HepG2 (cell line): Measurements from ENCODE around the gene DRC7. TPM values are rescaled to one million over a fixed set of nuclear protein-coding genes. Genes with fewer than 3 reads are reported as not detected.

Source experiments
- FLYWCH1 ChIP-seq: sonication (generic); formaldehyde crosslinking; IDR thresholded peaks from 2 replicates; pipeline ENCODE4 v1.8.1; 2023; ENCODE audit warnings: mild to moderate bottlenecking, missing genetic modification reagents
- ISX ChIP-seq: sonication (generic); formaldehyde crosslinking; conservative IDR thresholded peaks from 2 replicates; pipeline ENCODE4 v1.5.0; 2020; ENCODE audit warnings: missing genetic modification reagents
- NFYB ChIP-seq: sonication (generic); formaldehyde crosslinking; IDR thresholded peaks from 2 replicates; pipeline ENCODE4 v1.4.0; 2020; ENCODE audit warnings: missing genetic modification reagents
- NR2F2 ChIP-seq: IDR thresholded peaks from 2 replicates; pipeline ENCODE4 v1.6.1; 2012; ENCODE audit warnings: low read depth, inconsistent platforms, borderline replicate concordance
- PCBP1 ChIP-seq: fragments of 200-400 bp; formaldehyde crosslinking; IDR thresholded peaks from 2 replicates; pipeline ENCODE4 v1.6.1; 2017; ENCODE audit warnings: mild to moderate bottlenecking, low read depth, low read length, borderline replicate concordance
- PRMT3 ChIP-seq: sonication (generic); formaldehyde crosslinking; IDR thresholded peaks from 2 replicates; pipeline ENCODE4 v1.8.1; 2022; ENCODE audit warnings: low read depth, mild to moderate bottlenecking, moderate library complexity, missing genetic modification reagents, borderline replicate concordance
- SMAD1 ChIP-seq: sonication (generic); formaldehyde crosslinking; IDR thresholded peaks from 2 replicates; pipeline ENCODE4 v1.4.0; 2020; ENCODE audit warnings: missing genetic modification reagents, low read depth, mild to moderate bottlenecking, borderline replicate concordance
- SMAD9 ChIP-seq: sonication (generic); formaldehyde crosslinking; IDR thresholded peaks from 2 replicates; pipeline ENCODE4 v1.5.1; 2020; ENCODE audit warnings: mild to moderate bottlenecking, missing genetic modification reagents
- SRSF1 ChIP-seq: fragments of 200-400 bp; formaldehyde crosslinking; optimal IDR thresholded peaks from 2 replicates; pipeline ENCODE3; 2017; ENCODE audit warnings: mild to moderate bottlenecking, low read depth, low read length, moderate library complexity
- YEATS2 ChIP-seq: sonication (generic); formaldehyde crosslinking; IDR thresholded peaks from 2 replicates; pipeline ENCODE4 v1.4.0; 2020; ENCODE audit warnings: missing genetic modification reagents, borderline replicate concordance
- ZBTB7A ChIP-seq: sonication (generic); formaldehyde crosslinking; IDR thresholded peaks from 2 replicates; pipeline ENCODE4 v1.8.0; 2022; ENCODE audit warnings: mild to moderate bottlenecking, missing genetic modification reagents
- ZFP36L1 ChIP-seq: sonication (generic); formaldehyde crosslinking; IDR thresholded peaks from 2 replicates; pipeline ENCODE4 v1.8.0; 2022; ENCODE audit warnings: mild to moderate bottlenecking, missing genetic modification reagents, moderate library complexity
- ZNF354B ChIP-seq: sonication (generic); formaldehyde crosslinking; IDR thresholded peaks from 2 replicates; pipeline ENCODE4 v1.8.0; 2022; ENCODE audit warnings: mild to moderate bottlenecking, missing genetic modification reagents
- ZNF552 ChIP-seq: sonication (generic); formaldehyde crosslinking; IDR thresholded peaks from 2 replicates; pipeline ENCODE4 v1.9.0; 2022; ENCODE audit warnings: missing genetic modification reagents, mild to moderate bottlenecking, borderline replicate concordance
- ZNF616 ChIP-seq: sonication (generic); formaldehyde crosslinking; IDR thresholded peaks from 2 replicates; pipeline ENCODE4 v1.5.0; 2020; ENCODE audit warnings: low read depth, mild to moderate bottlenecking, missing genetic modification reagents
- ZNF670 ChIP-seq: sonication (generic); formaldehyde crosslinking; IDR thresholded peaks from 2 replicates; pipeline ENCODE4 v1.8.0; 2022; ENCODE audit warnings: mild to moderate bottlenecking, missing genetic modification reagents, borderline replicate concordance
- ZNF724P ChIP-seq: sonication (generic); formaldehyde crosslinking; IDR thresholded peaks from 2 replicates; pipeline ENCODE4 v1.8.0; 2022; ENCODE audit warnings: missing genetic modification reagents, borderline replicate concordance
- polyA plus RNA-seq, 8 experiments: library from polyadenylated mRNA; depleted of rRNA in 3 of 8; stranded (reverse) in 7 of 8; unstranded in 1 of 8; fragments of >200 nt; fragmentation: Illumina TruSeq in 4 of 8; extraction: Trizol in 4 of 8; gene quantifications; 2 replicates each; pipeline versions ENCODE4 v1.2.1 to v1.2.3, GENCODE V29; 2011 to 2016; ENCODE audit warnings: low read depth in 4 of 8, missing spikeins in 1 of 8, mixed read lengths in 1 of 8; ENCODE audit not compliant: insufficient read depth in 1 of 8
- total RNA-seq, 5 experiments: library from RNA; depleted of rRNA; stranded (reverse); fragments of >200 nt; fragmentation: Illumina TruSeq; extraction: Trizol; gene quantifications; 2 replicates each; pipeline ENCODE4 v1.2.3, GENCODE V29; 2016; ENCODE audit warnings: low read depth in 1 of 5
- TF ChIP-seq, protein P1 (sequence below): sonication (generic); formaldehyde crosslinking; IDR thresholded peaks from 2 replicates; pipeline ENCODE4 v1.8.0; 2022; ENCODE audit warnings: mild to moderate bottlenecking, missing genetic modification reagents; ENCODE audit not compliant: insufficient replicate concordance
- TF ChIP-seq, protein P2 (sequence below): sonication (generic); formaldehyde crosslinking; IDR thresholded peaks from 2 replicates; pipeline ENCODE4 v1.8.1; 2023; ENCODE audit warnings: missing genetic modification reagents, mild to moderate bottlenecking, borderline replicate concordance
- TF ChIP-seq, protein P3 (sequence below): sonication (generic); formaldehyde crosslinking; IDR thresholded peaks from 2 replicates; pipeline ENCODE4 v1.4.0; 2020; ENCODE audit warnings: missing genetic modification reagents
- TF ChIP-seq, protein P4 (sequence below): sonication (generic); formaldehyde crosslinking; IDR thresholded peaks from 2 replicates; pipeline ENCODE4 v1.5.0; 2020; ENCODE audit warnings: mild to moderate bottlenecking, missing genetic modification reagents
- TF ChIP-seq, protein P5 (sequence below): IDR thresholded peaks from 2 replicates; pipeline ENCODE4 v1.4.0; 2020; ENCODE audit warnings: mild to moderate bottlenecking, missing genetic modification reagents

Gene DRC7
- total and polyA plus RNA-seq, 2 of the 13 experiments (the other 11 are each of a cell fraction or from before 2014, with no cell fraction given), result 2.7 to 3.4 TPM

DNA sequence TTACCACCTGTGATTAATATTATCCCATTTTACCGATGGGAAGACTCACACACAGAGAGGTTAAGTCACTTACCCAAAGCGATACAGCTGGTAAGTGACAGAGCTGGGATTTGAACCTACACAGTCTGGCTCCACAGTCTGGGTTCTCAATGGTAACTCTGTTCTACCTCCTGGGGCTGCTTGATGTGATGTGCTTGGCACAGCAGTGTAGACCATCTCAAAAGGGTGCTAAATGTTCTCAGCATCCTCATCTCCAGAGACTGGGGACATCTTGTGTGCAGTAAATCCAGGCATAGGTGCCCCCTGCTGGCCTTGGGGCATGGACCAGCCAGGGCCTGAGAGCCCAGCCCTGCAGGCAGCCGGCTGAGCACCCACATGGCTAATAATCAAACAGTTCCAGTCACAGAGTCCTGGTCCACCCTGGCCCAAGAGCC is 25.6 kb downstream of the DRC7 start (continued):
- TF ChIP-seq, protein P1, sequence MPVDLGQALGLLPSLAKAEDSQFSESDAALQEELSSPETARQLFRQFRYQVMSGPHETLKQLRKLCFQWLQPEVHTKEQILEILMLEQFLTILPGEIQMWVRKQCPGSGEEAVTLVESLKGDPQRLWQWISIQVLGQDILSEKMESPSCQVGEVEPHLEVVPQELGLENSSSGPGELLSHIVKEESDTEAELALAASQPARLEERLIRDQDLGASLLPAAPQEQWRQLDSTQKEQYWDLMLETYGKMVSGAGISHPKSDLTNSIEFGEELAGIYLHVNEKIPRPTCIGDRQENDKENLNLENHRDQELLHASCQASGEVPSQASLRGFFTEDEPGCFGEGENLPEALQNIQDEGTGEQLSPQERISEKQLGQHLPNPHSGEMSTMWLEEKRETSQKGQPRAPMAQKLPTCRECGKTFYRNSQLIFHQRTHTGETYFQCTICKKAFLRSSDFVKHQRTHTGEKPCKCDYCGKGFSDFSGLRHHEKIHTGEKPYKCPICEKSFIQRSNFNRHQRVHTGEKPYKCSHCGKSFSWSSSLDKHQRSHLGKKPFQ (CRISPR knock-in tag), result no peak
- TF ChIP-seq ZNF670 (CRISPR knock-in tag), result no peak
- no peak for TF ChIP-seq ZNF354B
- TF ChIP-seq, protein P2, sequence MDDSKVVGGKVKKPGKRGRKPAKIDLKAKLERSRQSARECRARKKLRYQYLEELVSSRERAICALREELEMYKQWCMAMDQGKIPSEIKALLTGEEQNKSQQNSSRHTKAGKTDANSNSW (CRISPR knock-in tag), result 0 out of 2 replicates have a peak, but pooled peaks have one; percentile 32
- no peak for TF ChIP-seq ZBTB7A (CRISPR knock-in tag)
- no peak for TF ChIP-seq ZNF616 (CRISPR knock-in tag)
- no peak for TF ChIP-seq ZNF724P (CRISPR knock-in tag)
- TF ChIP-seq, protein P3, sequence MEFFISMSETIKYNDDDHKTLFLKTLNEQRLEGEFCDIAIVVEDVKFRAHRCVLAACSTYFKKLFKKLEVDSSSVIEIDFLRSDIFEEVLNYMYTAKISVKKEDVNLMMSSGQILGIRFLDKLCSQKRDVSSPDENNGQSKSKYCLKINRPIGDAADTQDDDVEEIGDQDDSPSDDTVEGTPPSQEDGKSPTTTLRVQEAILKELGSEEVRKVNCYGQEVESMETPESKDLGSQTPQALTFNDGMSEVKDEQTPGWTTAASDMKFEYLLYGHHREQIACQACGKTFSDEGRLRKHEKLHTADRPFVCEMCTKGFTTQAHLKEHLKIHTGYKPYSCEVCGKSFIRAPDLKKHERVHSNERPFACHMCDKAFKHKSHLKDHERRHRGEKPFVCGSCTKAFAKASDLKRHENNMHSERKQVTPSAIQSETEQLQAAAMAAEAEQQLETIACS, result no peak
- no peak for TF ChIP-seq SRSF1
- peak; percentile 62; the same call in 1 of the 2 replicates for TF ChIP-seq YEATS2 (CRISPR knock-in tag)
- TF ChIP-seq PCBP1, result no peak
- no peak for TF ChIP-seq ZFP36L1
- no peak for TF ChIP-seq NFYB (CRISPR knock-in tag)
- no peak for TF ChIP-seq FLYWCH1 (CRISPR knock-in tag)
- no peak for TF ChIP-seq SMAD1
- no peak; the same call in 1 of the 2 replicates for TF ChIP-seq PRMT3 (CRISPR knock-in tag)
- no peak for TF ChIP-seq ZNF552
- TF ChIP-seq, protein P4, sequence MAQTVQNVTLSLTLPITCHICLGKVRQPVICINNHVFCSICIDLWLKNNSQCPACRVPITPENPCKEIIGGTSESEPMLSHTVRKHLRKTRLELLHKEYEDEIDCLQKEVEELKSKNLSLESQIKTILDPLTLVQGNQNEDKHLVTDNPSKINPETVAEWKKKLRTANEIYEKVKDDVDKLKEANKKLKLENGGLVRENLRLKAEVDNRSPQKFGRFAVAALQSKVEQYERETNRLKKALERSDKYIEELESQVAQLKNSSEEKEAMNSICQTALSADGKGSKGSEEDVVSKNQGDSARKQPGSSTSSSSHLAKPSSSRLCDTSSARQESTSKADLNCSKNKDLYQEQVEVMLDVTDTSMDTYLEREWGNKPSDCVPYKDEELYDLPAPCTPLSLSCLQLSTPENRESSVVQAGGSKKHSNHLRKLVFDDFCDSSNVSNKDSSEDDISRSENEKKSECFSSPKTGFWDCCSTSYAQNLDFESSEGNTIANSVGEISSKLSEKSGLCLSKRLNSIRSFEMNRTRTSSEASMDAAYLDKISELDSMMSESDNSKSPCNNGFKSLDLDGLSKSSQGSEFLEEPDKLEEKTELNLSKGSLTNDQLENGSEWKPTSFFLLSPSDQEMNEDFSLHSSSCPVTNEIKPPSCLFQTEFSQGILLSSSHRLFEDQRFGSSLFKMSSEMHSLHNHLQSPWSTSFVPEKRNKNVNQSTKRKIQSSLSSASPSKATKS, result no peak
- TF ChIP-seq, protein P5, sequence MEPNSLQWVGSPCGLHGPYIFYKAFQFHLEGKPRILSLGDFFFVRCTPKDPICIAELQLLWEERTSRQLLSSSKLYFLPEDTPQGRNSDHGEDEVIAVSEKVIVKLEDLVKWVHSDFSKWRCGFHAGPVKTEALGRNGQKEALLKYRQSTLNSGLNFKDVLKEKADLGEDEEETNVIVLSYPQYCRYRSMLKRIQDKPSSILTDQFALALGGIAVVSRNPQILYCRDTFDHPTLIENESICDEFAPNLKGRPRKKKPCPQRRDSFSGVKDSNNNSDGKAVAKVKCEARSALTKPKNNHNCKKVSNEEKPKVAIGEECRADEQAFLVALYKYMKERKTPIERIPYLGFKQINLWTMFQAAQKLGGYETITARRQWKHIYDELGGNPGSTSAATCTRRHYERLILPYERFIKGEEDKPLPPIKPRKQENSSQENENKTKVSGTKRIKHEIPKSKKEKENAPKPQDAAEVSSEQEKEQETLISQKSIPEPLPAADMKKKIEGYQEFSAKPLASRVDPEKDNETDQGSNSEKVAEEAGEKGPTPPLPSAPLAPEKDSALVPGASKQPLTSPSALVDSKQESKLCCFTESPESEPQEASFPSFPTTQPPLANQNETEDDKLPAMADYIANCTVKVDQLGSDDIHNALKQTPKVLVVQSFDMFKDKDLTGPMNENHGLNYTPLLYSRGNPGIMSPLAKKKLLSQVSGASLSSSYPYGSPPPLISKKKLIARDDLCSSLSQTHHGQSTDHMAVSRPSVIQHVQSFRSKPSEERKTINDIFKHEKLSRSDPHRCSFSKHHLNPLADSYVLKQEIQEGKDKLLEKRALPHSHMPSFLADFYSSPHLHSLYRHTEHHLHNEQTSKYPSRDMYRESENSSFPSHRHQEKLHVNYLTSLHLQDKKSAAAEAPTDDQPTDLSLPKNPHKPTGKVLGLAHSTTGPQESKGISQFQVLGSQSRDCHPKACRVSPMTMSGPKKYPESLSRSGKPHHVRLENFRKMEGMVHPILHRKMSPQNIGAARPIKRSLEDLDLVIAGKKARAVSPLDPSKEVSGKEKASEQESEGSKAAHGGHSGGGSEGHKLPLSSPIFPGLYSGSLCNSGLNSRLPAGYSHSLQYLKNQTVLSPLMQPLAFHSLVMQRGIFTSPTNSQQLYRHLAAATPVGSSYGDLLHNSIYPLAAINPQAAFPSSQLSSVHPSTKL, result peak; percentile 45; the same call in 1 of the 2 replicates
- no peak for TF ChIP-seq SMAD9 (CRISPR knock-in tag)
- TF ChIP-seq ISX (CRISPR knock-in tag), result no peak
- TF ChIP-seq NR2F2, result no peak
